Kidney epithelial cell (primary cell): ENCODE results near the gene CAVIN2. TPM values are rescaled to one million over a fixed set of nuclear protein-coding genes. Genes with fewer than 3 reads are reported as not detected.

Experiments used
- DNase-seq: peaks from one replicate; pipeline ENCODE4 v3.0.0-alpha.2; 2010; ENCODE audit warnings: low read depth
- H3K27me3 ChIP-seq: 2 replicates; pipeline ENCODE4 v1.6.0; 2011; ENCODE audit warnings: low read length; ENCODE audit not compliant: control insufficient read depth, insufficient read depth
- H3K36me3 ChIP-seq: 2 replicates; pipeline ENCODE4 v1.5.1; 2011; ENCODE audit warnings: low read length; ENCODE audit not compliant: control insufficient read depth, insufficient read depth
- H3K4me3 ChIP-seq: 2 replicates; pipeline ENCODE4 v1.5.1; 2011; ENCODE audit warnings: low read depth, mild to moderate bottlenecking, control low read depth, low read length
- CTCF ChIP-seq: IDR thresholded peaks from 2 replicates; pipeline ENCODE4 v1.5.1; 2011; ENCODE audit warnings: mild to moderate bottlenecking, moderate library complexity, low read length, control low read depth, inconsistent platforms; ENCODE audit not compliant: insufficient read depth, poor library complexity, severe bottlenecking
- total RNA-seq: library from RNA; depleted of rRNA; stranded (reverse); fragments of >200 nt; gene quantifications from 2 replicates; pipeline ENCODE4 v1.2.3, GENCODE V29; 2015

CAVIN2 gene
- total RNA-seq, 1 donor from 2014 or later: 0.21 TPM

DNA sequence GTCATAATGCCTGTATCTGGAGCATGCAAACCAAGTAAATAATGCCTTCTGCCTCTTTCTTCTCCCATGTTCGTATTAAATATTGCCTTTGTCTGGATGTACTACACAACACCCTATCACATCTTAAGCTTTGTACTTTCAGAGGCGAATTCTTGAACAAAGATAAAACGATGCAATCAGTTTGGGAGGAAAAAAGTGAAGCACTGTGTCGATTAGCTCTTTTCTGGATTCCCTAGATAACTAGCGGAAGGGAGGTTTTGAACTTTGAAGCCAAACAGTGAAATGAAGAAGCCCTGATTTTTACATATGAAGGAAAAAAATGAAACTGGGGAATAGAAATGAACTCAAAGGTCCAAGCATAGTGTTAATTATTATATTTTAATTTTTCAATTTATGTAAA, 44.7 kb downstream of the CAVIN2 start:
- no peak for TF ChIP-seq CTCF
- no peak for DNase-seq
- H3K27me3 ChIP-seq: no peaks in the 10 kb centered on the region
- H3K36me3 ChIP-seq: no peaks in the 10 kb centered on the region
- no peak overlapping the region for H3K4me3 ChIP-seq

DNA sequence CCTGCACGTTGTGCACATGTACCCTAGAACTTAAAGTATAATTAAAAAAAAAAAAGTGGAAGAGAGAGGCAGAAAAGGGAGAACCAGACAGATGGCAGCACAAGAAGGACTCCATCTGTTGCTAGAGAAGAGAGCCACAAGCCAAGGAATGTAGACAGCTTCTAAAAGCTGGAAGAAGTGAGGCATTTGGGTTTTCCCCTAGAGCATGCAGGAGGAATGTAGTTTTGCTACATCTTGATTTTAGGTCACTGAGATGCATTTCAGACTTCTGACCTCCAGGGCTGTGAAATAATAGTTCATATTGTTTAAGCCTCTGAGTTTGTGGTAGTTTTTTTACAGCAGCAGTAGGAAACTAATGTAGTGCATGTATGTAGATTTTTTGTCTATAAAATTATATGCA, 46.0 kb downstream of the CAVIN2 start:
- no peak for DNase-seq
- Histone ChIP-seq H3K27me3 (no peaks in the 10 kb centered on the region), H3K36me3 (no peaks in the 10 kb centered on the region), H3K4me3 (no peak overlapping the region)
- no peak for TF ChIP-seq CTCF

DNA sequence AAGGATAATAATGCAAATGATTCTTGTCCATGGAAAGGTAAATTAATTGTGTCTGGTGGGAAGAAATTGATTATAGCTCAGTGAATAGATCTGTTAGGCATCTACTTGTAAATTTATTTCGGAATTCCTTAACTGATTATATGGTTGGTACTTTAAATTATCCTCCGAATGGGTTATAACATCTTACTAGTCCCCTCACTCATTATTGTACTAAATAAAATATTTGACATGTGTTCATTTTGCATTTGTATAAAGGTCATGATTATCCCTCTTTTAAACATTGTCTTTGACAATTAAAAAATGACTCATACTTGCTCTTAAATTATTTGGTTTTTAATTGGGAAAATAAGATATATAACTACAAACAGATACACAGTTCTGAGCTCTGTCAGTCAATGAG, 47.4 kb downstream of the CAVIN2 start:
- no peak overlapping the region for H3K4me3 ChIP-seq
- no peak for DNase-seq
- no peak for TF ChIP-seq CTCF
- no peaks in the 10 kb centered on the region for H3K27me3 ChIP-seq
- no peaks in the 10 kb centered on the region for H3K36me3 ChIP-seq

DNA sequence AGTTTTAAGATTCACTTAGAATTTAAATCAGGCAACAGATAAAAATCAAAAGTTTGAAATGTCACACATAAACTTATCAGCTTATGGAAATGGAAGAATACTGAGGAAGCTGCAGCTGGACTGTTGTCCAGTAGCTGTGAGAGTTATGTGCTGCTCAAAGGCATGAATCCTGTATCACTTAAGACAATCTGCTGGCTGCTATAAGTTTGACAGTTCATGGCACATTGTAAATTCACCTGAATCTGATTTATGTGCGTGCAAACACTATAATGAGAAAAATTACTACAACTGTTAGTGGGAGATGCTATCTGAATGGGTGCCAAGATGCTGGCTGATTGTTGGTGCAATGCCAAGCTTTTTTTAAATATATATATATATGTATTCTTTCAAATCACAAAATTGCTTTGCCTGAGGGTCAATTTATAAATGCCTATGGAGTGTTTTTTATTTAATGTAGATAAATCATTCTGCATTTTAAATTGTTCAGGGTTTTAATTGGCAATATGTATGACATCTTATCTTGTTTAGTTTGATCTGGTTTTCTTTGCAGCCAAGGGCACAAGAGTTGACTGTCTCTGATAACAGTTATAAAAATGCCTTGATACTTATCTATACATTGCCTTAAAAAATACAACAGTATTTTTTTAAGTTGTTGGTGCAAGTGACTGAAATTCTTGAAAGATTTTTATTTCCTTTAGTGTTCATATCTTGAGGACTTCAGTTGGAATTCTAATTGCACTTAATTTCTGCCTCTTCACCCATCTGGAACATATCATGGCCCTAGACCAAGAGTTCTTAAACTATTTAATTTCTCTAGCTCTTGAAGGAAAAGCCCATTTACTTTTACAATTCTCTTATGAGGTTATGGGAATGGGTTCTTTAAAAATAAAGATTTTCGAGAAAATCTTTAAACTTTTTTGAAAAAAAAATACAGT, 48.7 kb downstream of the CAVIN2 start:
- H3K27me3 ChIP-seq: no peaks in the 10 kb centered on the region
- no peak for TF ChIP-seq CTCF
- no peak overlapping the region for H3K4me3 ChIP-seq
- DNase-seq: no peak
- no peaks in the 10 kb centered on the region for H3K36me3 ChIP-seq

- no peaks in the 10 kb centered on the region for H3K27me3 ChIP-seq
- no peak for DNase-seq
- no peak for TF ChIP-seq CTCF
- H3K36me3 ChIP-seq: no peaks in the 10 kb centered on the region
- H3K4me3 ChIP-seq: no peak overlapping the region
Measured at GRCh38 chr2:191797500-191797899, 49.4 kb downstream of the CAVIN2 start.

DNA sequence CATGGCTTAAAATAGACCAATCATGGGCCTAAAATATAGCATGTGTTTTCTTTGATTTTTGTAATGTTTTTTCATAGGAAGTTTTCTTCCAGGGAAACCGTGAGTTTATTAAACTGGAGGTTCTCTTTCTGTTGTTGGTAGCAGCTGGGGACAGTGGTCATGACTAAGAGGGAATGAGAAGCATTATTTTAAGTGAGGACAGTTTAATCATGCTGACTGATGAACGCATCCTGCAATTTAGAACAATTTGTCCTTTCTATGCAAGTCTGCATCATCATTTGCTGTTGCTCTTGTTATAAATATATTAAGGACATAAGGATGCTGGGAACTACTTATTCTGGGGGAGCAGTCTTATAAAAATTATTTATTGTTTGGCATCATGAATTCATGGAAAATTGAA, 51.2 kb downstream of the CAVIN2 start:
- Histone ChIP-seq H3K27me3 (no peaks in the 10 kb centered on the region), H3K4me3 (no peak overlapping the region), H3K36me3 (no peaks in the 10 kb centered on the region)
- TF ChIP-seq CTCF: no peak
- DNase-seq: no peak
